ENCODE results near the gene VWDE. TPM values are rescaled to one million over a fixed set of nuclear protein-coding genes. Genes with fewer than 3 reads are reported as not detected.

The VWDE gene
- total RNA-seq, 1 experiment from 2014 or later: not detected

DNA sequence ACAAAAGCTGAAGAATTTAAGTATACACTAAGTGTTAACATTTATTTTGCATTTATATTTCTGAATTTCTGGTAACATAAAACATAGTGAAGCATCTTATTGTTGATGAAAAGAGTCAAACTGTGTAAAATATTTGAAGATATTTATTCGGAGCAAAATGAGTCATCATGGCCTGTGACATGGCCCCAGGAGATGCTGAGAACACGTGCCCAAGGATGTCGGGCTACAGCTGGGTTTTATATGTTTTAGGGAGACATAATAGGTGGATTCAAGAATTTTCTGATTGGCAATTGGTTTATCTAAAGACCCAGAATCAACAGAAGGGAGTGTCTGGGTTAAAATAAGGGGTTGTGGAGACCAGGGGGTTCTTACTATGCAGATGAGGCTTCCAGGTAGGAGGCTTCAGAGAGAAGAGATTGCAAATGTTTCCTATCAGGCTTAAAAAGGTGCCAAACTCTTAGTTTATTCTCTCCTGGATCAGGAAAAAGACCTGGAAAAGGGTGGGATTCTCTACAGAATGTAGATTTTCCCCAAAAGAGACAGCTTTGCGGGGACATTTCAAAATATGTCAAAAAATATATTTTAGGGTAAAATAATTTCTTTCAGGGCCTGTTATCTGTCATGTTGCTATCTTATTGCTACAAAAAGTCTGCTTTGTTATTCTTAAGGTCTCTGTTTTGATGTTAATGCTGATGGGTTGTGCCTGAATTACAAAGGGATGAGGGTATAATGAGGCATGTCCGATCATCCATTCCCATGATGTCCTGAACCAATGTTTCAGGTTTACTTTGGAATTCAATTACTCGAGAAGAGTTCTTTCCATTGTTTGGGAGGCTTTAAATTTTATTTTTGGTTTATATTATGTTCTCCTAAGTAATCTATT is 74.5 kb downstream of the VWDE start:
- DNase-seq (ENCODE audit: low spot score): no peak

DNA sequence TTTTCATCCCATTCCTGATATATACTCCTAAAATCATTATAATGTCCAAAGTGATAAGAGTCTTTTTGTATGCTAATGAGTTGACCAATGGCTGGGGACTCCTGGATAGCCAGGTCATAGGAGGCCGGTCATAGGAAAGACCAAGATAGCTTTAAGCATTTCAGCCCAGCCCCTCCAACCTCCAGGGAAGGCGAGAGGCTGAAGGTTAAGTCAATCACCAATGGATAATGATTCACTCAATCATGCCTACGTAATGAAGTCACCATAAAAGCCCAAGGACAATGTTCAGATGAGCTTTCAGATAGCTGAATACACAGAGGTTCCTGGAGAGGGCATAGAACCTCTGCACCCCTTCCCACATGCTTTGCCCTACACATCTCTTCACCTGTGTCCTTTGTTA is 75.7 kb downstream of the VWDE start:
- DNase-seq (ENCODE audit: low spot score): no peak

DNA sequence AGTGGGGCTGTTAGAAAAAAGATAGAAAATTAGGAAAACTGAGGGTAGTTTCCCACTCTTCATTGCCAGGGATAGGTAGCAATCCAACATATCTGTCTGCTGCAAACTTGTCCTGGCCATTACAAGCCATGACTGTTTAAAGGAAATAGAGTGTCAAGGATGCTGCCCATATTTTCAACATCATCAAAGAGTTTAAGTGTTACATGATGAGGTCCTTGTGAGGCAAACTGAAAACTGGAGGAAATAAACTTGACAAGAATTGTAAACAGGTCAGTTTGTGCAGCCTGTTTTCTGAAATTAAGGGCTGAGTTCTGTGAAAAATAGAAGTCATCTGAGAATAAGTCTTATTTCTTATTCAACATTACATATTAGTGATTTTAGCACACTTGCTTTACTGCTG is 78.0 kb downstream of the VWDE start:
- no peak for DNase-seq (ENCODE audit: low spot score)

DNA sequence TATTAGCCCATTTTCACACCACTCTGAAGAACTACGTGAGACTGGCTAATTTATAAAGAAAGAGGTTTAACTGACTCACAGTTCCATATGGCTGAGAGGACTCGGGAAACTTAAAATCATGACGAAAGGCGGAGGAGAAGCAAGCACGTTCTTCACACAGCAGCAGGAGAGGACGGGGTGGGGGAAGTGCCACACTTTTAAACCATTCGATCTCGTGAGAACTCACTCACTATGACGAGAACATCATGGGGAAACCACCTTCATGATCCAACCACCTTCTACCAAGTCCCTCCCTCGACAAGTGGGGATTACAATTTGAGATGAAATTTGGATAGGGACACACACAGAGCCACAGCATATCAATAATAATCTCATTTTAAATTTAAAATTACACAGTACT is 80.2 kb downstream of the VWDE start:
- no peak for DNase-seq (ENCODE audit: low spot score)

DNA sequence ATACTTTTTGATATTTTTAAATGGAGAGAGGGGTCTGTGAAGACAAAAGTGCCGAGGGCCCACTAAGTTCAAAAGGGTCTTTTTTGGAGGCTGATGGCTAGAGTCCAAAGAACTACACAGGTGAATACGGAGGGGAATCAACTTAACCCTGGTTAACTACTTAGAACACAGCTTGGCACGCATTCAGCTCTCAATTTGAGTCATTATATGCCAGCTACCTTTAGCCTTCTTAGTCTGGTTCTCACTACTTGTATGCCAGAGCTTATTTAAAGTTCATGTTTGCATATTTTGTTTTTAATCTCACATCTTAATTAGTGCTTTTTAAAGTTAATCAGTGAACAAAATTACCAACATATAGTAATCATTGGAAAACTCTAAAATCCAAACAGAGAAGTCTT is 80.8 kb downstream of the VWDE start:
- DNase-seq (ENCODE audit: low spot score): no peak

DNA sequence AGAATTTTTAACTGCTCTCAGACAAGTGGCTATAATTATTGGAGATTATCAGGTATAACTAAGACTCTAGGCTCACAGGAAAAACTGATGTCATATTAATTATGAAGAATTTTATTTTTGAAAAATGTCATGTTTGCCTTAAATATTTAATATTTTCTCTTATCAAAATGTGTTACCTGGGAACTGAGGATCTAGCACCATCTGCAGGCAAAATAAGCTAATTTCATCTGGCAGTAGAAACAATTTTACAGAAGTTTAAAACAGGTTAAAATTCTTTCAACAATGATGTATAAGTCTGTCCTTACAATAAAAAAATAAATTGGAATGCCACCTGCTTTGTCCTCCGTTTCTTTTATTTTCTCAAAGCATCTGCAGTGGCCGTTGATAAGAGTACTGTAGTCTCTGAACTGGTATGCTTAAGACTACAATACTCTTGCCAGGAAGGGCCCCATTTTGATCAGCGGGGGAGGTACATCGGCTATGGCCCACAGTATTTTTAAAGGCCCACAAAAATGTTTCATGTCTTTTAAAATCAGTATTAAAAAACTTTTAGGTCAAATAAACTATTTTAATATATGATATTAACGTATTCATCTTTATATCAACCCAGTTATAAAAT is 81.3 kb downstream of the VWDE start:
- peak; percentile 58 for DNase-seq (ENCODE audit: low spot score)

DNA sequence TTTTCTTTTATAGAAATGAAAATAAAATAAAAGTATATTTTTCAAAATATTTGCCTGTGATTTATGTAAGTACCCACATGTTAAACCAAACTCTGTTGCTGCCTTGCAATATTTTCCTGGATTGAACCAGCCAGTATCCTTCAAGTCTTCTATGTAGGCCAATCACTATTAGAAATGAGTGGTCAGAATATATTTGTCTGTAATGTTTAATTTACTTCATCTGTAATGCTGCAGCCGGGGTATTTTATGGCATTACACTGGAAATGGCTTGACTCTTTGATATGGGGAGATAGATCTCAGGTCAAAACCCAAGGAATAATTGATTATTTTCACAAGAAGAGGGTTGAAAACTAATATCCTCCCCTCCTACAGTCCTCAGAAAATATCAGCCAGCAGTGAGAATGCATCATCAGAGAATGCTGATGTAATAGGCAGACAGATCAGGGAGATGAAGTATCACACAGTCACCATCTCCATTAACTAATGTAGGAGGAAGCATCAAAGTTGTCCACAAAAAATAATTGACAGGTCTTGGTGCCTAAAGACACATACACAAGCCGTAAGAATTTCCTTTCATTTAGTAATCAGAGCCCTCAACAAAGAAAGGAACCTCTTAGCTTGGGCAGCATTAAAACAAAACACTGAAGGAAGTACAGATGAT is 82.5 kb downstream of the VWDE start:
- DNase-seq (ENCODE audit: low spot score): no peak

DNA sequence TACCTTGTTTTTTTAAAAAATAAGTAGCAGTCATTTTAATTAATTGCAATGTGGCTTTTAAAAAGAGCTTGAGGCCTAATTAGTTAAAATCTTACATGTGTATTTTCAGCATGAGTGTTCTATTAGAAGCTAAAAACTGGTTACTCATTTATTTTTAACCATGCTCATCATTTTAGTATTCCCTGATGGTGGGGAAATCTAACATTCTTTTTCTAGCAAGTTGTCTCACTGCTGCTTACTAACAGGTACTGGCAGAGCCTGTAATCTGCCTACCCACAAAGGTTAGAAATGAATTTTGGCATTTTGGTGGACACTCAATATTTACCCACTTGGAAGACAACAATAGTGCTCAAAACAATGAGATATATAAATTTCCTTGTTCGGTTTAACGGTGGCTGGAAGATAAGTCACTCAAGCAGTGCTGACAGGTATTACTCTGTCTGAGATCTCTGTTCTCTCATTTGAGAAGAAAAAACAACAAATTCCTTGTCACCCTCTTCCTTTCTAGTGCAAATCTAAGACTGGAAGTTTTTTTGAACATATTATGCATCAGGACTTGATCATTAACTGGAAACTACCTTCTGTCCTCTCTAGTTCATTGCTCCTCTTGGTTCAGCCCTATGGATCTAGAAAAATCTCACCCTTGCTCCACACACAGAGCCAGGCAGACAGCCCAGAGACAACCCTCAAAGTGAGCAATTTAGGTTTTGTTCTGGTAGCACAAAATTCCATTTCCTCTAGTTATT is 83.3 kb downstream of the VWDE start:
- DNase-seq (ENCODE audit: low spot score): no peak

DNA sequence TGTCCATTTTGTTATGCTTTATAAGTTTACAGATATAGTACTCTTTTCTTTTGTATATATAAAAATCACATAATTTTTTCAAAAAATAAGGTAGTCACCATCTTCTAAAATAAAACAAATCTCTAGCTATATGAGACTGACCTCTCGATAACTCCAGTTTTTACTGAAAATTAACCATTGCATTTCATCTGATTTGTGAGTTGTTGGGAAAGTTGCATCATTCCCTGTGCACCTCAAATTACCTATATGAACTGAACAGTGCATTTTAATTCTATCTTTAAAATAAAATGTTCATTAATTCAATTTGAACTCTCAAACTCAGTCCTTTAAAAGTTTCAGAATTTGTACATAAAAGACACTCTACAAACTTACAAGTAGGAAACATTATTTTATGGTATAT is 86.0 kb downstream of the VWDE start:
- no peak for DNase-seq (ENCODE audit: low spot score)

DNA sequence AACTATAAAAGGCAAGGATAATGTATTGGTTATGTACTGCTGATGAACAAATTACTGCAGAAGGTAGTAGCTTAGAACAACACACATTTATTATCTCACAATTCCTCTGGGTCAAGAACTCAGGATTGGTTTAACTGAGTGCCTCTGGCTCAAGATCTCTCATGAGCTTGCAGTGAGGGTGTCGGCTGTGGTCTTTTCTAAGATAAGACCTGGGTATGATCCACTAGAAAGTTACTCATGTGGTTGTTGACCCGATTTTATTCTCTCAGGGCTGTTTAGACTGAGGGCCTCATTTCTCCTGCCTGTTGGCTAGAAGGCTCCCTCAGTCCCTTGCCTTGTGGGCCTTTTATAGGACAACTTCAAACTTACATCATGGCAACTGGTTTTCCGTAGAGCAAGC is 86.7 kb downstream of the VWDE start:
- no peak for DNase-seq (ENCODE audit: low spot score)

DNA sequence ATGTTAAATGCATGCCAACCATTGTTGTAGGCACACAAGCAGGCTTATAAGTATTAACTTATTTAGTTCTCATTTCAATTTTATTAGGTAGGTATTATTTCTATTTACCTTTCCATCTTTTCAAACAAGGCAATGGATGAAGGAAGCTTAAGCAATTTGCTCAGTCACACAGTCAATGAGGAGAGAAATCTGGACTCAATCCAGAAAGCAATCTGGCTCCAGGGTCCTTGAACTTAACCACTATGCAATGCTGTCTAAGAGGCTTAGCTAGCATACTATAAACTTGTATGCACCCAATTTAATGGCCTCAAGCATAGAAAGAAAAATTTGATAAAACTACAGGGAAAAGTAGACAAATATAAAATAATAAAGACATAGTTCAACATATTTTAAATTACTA is 88.6 kb downstream of the VWDE start:
- no peak for DNase-seq (ENCODE audit: low spot score)

DNA sequence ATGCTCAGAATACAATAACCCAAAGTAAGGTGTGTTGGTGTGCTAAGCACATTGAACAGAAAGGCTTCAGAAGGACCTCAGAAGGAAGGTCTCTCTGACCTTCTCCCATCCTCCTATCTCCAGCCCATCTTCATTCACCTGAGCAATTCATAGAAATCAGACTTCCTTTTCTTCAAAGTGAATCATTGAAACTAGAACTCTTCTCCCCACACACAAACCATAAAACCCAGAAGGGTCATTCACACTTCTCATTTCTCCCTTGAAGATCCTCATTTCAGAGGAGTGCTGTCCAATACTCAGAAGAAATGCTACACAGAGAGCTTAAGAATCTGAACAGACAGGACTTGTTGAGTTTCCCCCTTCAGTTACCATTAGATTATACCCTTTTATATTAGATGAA is 89.5 kb downstream of the VWDE start:
- no peak for DNase-seq (ENCODE audit: low spot score)

DNA sequence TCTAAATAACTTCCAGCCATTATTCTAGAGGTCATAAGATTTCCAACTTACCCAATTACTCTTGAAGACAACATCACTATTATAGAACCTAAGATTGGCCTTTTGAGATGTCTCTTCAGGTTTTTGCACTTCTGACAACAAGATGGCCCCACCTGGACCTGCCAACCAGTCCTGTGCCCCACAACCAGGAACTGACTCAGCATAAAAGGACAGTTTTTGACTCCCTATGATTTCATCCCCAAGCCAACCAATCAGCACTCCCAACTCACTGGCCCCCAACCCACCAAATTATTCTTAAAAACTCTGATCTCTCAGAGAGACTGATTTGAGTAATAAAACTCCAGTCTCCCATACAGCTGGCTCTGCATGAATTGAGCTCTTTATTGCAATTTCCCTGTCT is 98.2 kb downstream of the VWDE start:
- DNase-seq (ENCODE audit: low spot score): no peak

DNA sequence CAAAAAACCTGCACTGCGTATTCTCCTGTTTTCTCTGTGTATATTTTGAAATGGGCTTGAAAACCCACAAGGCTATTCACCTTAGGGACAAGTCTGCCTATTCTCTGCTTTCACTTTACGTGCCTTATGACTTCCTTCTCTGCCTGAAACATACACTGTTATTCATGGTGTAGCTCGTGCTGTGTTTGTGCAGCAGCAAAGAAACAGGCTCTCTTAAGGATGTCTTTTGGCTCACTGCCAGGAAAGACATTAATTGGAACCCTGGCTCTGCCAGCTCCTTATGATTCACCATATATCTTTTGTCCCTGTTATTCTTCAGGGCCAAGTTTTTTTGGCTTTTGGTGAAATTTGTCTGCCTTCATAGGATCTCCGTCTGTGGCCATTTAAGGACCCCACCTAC is 100.2 kb downstream of the VWDE start:
- DNase-seq (ENCODE audit: low spot score): no peak

DNA sequence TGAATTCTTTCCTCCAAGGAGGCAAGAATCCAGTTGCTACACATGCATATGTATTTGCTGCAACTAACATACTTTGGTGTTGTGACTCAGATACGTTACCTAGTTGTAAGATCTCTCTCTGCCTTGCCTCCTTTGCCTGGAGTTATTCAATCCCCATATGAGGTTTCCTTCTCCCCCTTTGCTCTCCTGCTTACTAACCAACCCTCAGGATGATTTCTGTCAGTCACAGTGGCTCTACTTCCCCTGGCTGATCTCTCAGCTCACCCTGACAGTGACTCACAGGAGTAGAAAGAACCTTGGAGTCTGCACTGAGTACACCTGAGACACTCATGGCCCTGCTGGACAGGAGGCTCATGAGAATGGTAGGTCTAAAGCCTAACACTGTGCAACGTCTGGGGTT is 100.6 kb downstream of the VWDE start:
- DNase-seq (ENCODE audit: low spot score): no peak

DNA sequence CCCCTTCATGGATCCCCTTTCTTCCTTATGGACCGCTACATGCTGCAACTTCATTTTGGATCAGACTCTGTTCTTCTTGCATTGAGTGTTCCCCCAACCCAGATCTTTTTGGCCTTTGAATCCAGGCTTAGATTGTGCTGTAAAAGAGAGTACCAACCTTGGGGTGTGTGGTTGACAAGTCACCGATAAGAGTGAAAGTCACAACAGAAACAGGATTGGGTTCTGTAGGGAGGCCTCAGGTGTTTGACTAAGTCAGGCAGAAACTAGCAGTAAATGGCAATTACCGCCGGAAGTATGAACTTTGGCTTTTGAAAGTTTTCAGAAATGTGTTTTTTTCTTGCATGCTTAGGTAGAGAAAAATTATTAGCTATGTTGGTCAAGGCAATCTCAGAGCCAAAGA is 103.2 kb downstream of the VWDE start:
- DNase-seq (ENCODE audit: low spot score): no peak

DNA sequence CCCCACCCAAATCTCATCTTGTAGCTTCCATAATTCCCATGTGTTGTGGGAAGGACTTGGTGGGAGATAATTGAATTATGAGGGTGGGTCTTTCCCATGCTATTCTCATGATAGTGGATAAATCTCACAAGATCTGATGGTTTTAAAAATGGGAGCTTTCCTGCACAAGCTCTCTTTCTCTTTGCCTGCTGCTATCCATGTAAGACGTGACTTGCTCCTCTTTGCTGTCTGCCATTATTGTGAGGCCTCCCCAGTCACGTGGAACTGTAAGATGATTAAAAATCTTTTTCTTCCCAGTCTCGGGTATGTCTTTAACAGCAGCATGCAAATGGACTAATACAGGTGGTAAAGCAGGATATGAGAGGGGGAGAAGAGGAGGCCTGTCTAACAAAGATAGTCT is 104.3 kb downstream of the VWDE start:
- DNase-seq (ENCODE audit: low spot score): no peak

DNA sequence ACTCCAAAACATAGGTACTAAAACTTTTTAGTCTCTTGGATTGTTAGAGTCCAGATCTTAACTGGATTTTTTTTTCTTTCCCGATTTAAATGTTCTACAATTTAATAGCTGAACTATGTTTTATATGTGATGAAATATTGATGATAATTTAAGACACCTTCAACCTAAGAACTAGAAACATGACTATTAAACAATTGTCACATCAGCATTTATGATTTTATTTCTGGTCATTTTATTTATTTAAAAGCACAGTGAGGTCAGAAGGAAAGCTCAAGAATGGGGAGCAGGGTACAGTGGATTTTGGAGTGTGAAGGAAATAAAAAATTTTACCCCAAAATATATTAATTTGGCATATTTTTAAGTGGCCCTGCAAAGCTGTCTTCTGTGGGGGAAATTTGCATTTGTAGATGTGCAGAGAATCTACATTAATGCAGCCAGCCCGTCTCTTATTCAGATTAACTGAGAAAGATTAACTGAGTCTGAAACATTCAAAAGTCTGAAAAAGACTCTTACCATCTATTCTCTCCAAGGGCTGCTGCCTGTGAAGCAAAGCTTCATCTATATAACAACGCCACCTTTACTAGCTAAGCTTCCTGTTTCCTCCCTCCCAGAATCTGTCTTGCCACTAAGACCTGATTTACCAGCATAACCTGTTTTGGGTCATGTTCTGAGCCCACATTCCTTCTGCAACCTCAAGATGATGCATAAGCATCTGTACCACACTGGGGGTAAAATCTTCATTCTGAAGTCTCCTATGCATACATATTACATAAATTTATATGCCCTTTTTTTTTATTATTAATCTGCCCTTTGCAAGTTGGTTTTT is 106.2 kb downstream of the VWDE start:
- no peak for DNase-seq (ENCODE audit: low spot score)

DNA sequence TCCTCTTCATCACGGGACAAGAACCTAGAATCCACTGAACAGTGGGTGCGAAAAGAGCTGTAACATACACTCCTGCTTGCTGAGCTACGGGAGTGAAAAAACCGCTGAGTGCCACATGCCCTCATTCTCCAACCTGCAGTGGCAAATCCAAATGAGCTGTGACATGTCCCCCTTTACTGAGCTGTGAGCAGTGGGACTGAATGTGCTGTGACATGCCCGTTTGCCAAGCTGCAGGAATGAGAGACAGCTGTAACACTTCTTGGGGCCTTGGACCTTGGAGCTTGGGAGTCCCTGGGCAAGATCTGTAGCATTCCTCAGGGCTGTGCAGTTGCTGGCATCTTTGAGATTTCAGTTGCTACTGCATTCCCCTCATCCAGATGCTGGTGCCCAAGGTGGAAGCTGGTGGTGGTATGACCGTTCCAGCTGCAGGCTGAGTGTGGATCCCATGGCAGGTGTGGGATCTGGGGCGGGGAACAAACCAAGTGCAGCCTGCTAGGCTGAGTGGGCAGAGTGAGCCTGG is 107.6 kb downstream of the VWDE start:
- no peak for DNase-seq (ENCODE audit: low spot score)

DNA sequence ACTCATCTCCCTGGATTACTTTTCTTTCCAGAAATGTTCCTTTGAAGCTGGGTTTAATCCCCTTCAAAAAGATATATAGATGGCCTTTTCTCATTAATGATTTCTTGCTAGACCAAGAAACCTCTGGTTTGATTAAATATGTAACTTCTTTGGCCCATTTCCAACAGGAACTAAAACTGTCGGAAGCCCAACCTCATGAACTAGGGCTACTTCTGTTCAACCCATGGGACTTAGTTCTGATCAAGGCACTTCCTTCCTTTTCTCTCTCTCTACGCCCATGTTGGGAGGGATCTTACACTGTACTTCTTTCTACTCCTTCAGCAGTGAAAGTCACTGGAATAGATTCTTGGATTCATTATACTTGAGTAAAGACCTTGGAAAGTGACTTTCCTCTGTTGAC is 109.0 kb downstream of the VWDE start:
- peak; percentile 23 for DNase-seq (ENCODE audit: low spot score)

DNA sequence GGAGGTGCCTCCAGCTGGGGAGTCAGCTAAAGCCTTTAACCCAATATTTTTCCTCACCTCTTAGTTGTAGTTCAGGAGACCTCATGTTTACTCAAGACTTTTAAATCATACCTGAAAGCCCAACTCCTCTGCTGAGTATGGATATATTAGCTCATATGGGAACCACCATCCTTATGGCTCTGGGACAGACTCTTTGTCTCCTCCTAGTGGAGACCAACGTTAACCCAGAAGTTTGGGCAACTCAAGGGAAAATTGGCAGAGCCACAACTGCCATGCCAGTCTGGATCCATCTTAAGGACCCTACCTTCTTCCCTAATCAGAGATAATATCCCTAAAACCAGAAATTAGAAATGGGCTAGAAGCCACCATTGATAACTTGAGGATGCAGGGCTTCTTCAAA is 111.8 kb downstream of the VWDE start:
- no peak for DNase-seq (ENCODE audit: low spot score)
